BLaER1 treated with 17β-estradiol and CSF1 and Interleukin-3, amounts not matched to agents 10 nM and 100 nM (cell line): Measurements from ENCODE around the gene CCDC13.

Experiments used
- H3K27ac ChIP-seq, 11 experiments: shearing (Covaris generic); formaldehyde crosslinking; 2 replicates each; pipeline ENCODE4 v1.8.1; 2022
- H3K27me3 ChIP-seq, 11 experiments: shearing (Covaris generic); formaldehyde crosslinking; 2 replicates each; pipeline ENCODE4 v1.8.1; 2022
- H3K36me3 ChIP-seq, 11 experiments: shearing (Covaris generic); formaldehyde crosslinking; 2 replicates each; pipeline ENCODE4 v1.8.1; 2022
- H3K4me1 ChIP-seq, 10 experiments: shearing (Covaris generic); formaldehyde crosslinking; 2 replicates each; pipeline ENCODE4 v1.8.1; 2022
- H3K4me2 ChIP-seq, 11 experiments: shearing (Covaris generic); formaldehyde crosslinking; 2 replicates each; pipeline ENCODE4 v1.8.1; 2022
- H3K4me3 ChIP-seq, 10 experiments: shearing (Covaris generic); formaldehyde crosslinking; 2 replicates each; pipeline ENCODE4 v1.8.1; 2022
- H3K9ac ChIP-seq, 11 experiments: shearing (Covaris generic); formaldehyde crosslinking; 2 replicates each; pipeline ENCODE4 v1.8.1; 2022
- H3K9me3 ChIP-seq, 11 experiments: shearing (Covaris generic); formaldehyde crosslinking; replicated peaks in 1 of 11; 2 replicates each; pipeline ENCODE4 v1.8.1; 2022
- H4K20me1 ChIP-seq, 11 experiments: shearing (Covaris generic); formaldehyde crosslinking; 2 replicates each; pipeline ENCODE4 v1.8.1; 2022
- Cebpa-rat ChIP-seq, 11 experiments: shearing (Covaris generic); IDR thresholded peaks; 2 replicates each; pipeline ENCODE4 v1.8.1; 2022

The CCDC13 gene

DNA sequence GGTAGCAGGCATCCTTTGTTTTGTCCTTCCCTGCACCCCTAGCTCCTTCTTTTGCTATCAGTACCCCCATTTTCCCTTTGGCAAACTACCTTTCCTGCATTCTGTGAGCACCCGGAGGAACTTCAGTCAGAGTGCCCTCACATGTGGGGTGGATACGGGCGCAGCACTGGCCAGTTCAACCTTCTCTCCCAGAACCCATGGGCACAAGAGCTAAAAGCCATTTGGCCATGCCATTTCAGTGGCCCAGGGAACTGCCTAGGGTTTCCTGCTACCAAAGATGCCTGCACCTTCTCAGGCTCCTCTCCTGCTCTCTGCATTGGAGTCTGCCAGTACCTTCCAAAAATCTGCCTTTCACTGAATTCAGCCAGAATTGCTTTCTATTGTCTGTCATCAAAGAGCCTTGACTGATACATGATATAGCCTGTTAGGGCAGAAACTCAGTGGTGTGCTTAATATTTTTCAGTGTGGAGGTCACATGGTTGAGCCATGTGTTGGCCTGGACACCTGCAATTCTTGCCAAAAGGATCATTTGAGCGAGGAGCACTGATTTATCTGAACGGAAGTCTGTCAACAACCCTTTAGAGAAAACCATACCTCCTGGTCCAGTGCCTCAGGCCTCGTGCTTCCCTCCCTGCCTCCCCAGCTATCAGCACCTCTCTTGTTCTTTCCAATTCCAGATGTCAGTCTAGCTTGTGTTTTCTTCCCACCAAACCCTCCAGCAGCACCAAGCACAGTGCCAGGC lies 43.5 kb downstream of the CCDC13 start:
- H3K27me3 ChIP-seq = no peaks in the 10 kb centered on the region
- H3K36me3 ChIP-seq = no peaks in the 10 kb centered on the region
- 0 out of 22 replicates have a peak, but pooled peaks cover 0 to 7% (median 0%) of the 10 kb centered on the region in 11 experiments for H3K9me3 ChIP-seq
- H3K4me2 ChIP-seq = no peak overlapping the region
- no peak overlapping the region for H3K27ac ChIP-seq
- TF ChIP-seq Cebpa-rat (IDR thresholded peaks at IDR 0.05) = no peak
- no peak overlapping the region for H3K4me3 ChIP-seq
- H3K9ac ChIP-seq = no peak overlapping the region
- no peaks in the 10 kb centered on the region for H3K4me1 ChIP-seq
- no peaks in the 10 kb centered on the region; a peak in 1 of 22 replicates for H4K20me1 ChIP-seq

DNA sequence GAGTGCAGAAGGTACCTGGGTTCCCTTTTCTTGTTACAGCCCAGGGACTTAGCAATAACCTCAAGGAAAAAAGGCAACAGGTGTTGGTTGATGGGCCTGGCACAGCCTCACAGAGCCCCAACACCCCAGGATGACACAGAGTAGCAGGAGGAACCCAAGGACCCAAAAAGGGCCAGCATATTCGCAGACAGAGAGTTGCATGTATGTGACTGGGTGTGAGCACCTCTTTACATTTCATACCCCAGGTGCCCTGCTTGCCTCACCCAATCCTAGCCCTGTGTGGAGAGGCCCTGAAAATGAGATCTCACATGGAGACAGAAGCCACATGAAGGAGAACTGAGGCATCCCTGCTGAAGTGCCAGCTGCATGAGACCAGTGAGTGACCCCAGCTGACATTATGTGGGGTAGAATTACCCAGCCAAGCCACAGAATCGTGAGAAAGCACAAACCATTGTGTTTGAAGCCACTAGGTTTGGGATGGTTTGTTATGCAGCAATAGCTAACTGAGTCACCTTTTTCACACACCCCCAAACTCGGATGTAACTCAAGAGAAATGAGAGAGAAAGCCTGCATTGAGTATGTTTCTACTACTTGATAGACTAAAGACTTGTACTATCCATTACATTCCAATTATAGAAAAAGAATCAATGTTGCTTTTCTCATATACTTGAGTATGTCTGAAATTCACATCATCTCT lies 44.2 kb downstream of the CCDC13 start:
- H3K4me2 ChIP-seq = no peak overlapping the region
- no peak for TF ChIP-seq Cebpa-rat (IDR thresholded peaks at IDR 0.05)
- no peaks in the 10 kb centered on the region for H3K27me3 ChIP-seq
- H3K4me3 ChIP-seq = no peak overlapping the region
- no peaks in the 10 kb centered on the region for H3K4me1 ChIP-seq
- no peak overlapping the region for H3K27ac ChIP-seq
- H4K20me1 ChIP-seq = no peaks in the 10 kb centered on the region; a peak in 1 of 22 replicates
- no peak overlapping the region for H3K9ac ChIP-seq
- no peaks in the 10 kb centered on the region for H3K36me3 ChIP-seq
- 0 out of 22 replicates have a peak, but pooled peaks cover 0 to 7% (median 0%) of the 10 kb centered on the region in 11 experiments for H3K9me3 ChIP-seq

DNA sequence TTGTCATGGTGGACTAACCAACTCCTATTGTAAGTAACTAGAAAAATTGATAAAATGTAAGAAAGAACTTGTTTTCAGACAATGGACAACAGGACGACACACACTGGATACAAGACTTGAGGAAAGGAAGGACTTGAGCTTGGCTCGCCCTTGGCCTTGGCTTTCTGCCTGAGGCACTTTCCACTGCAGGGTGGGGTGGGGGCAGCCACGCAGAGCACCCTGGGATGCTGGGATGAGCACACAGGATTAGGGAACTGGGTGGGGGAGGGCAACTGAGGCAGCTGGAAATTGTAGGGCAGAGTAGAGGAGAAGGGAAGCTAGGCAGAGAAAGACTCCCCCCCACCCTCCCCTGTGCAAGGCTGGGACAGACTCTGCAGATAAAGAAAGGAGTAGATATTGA lies 45.0 kb downstream of the CCDC13 start:
- Histone ChIP-seq H3K36me3 (no peaks in the 10 kb centered on the region), H3K9ac (no peak overlapping the region), H3K4me1 (no peaks in the 10 kb centered on the region), H3K27ac (no peak overlapping the region), H3K4me2 (no peak overlapping the region), H3K9me3 (0 out of 22 replicates have a peak, but pooled peaks cover 0 to 7% (median 0%) of the 10 kb centered on the region in 11 experiments), H3K27me3 (no peaks in the 10 kb centered on the region), H3K4me3 (no peak overlapping the region), H4K20me1 (no peaks in the 10 kb centered on the region; a peak in 1 of 22 replicates)
- TF ChIP-seq Cebpa-rat (IDR thresholded peaks at IDR 0.05) = no peak

DNA sequence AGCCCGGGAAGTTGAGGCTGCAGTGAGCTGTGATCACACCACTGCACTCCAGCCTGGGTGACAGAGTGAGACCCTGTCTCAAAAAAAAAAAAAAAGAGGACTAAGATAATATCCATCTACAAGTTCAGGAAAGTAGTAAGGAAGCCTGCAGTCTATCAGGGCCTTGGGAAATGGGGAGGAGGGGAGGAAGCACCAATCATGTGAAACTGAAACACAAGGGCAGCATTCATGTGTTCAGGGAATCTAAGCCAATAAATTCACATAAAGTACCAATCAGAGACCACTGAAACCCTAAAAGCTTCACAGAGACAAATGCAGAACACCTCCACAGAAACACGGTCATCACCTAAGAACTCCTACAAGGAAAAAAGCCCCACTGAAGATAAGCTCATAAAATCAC lies 47.6 kb downstream of the CCDC13 start:
- Histone ChIP-seq H3K9me3 (0 out of 22 replicates have a peak, but pooled peaks cover 0 to 7% (median 0%) of the 10 kb centered on the region in 11 experiments), H3K4me2 (no peak overlapping the region), H3K27me3 (no peaks in the 10 kb centered on the region), H4K20me1 (no peaks in the 10 kb centered on the region; a peak in 1 of 22 replicates), H3K9ac (no peak overlapping the region), H3K4me1 (no peaks in the 10 kb centered on the region), H3K4me3 (no peak overlapping the region), H3K36me3 (no peaks in the 10 kb centered on the region), H3K27ac (no peak overlapping the region)
- no peak for TF ChIP-seq Cebpa-rat (IDR thresholded peaks at IDR 0.05)

DNA sequence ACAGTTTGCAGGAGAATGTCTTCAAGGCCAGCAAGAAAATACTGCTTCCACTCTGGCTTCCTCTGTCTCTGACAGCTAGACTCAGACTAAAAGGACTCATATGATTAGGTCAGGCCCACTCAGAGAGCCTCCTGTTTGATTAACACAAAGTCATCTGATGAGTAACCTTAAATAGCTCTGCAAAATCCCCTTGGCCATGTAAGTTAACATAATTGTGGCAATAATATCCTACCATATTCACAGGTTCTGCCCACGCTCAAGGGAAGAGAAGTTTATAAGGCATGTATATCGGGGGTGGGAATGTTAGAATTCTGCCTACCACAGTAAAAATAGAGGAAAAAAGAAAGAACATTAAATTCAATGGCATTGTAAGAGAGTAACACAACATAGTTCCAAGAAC lies 49.8 kb downstream of the CCDC13 start:
- Histone ChIP-seq H3K9ac (no peak overlapping the region), H3K27me3 (no peaks in the 10 kb centered on the region), H3K4me2 (no peak overlapping the region), H3K4me1 (no peaks in the 10 kb centered on the region), H3K4me3 (no peak overlapping the region), H4K20me1 (no peaks in the 10 kb centered on the region), H3K27ac (no peak overlapping the region), H3K9me3 (no peaks in the 10 kb centered on the region), H3K36me3 (no peaks in the 10 kb centered on the region)
- no peak for TF ChIP-seq Cebpa-rat (IDR thresholded peaks at IDR 0.05)
